Activated CD8-positive, alpha-beta memory T cell treated with anti-CD3 and anti-CD28 coated beads for 48 hours (primary cell): Measurements from ENCODE around the gene PRAMEF12.
"Not testable (repeated sequence)": the region's sequence is repeated elsewhere in the genome, so short reads cannot be mapped to it uniquely, and the experiment has no call there.

ENCODE experiments used
- DNase-seq, 3 experiments: peaks; one replicate each; pipeline ENCODE4 v3.0.0-alpha.2; 2020; ENCODE audit warnings: low read depth in 2 of 3, low spot score in 2 of 3

Gene PRAMEF12

GRCh38 chr1:12773438-12773837, at the start of gene PRAMEF12:
Gene PRAMEF12, plus strand, starts transcription at chr1:12773738. Its CDS starts 1,130 bp downstream, at chr1:12774868.
- DNase-seq = no peak

GRCh38 chr1:12728391-12728790, 45.1 kb upstream of the PRAMEF12 start:
- DNase-seq = no peak

GRCh38 chr1:12730156-12730555, 43.4 kb upstream of the PRAMEF12 start:
- no peak for DNase-seq

DNA sequence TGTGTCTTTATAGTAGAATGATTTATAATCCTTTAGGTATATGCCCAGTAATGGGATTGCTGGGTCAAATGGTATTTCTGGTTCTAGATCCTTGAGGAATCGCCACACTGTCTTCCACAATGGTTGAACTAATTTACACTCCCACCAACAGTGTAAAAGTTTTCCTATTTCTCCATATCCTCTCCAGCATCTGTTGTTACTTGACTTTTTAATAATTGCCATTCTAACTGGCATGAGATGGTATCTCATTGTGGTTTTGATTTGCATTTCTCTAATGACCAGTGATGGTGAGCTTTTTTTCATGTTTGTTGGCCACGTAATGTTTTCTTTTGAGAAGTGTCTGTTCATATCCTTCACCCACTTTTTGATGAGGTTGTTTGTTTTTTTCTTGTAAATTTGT, 42.5 kb upstream of the PRAMEF12 start:
- not testable (repeated sequence) for DNase-seq

DNA sequence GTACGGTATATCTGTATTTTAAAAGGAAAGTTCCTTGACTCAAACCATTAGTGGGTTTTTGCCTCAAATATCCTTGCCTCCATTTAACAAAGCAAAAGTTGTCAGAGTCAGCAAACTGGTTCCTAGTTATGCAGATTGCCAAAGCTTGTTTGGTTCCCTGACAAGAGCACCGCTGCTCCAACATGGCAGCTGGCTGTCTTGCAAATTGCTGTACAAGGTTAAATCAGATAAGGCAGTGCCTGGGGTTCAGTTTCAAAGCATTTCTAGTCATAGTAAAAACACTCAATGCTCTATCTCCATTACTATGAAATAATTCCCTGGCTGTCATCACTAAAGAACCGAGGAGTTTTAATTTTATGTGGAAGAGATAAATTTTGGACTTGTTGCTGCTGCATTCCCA, 38.9 kb upstream of the PRAMEF12 start:
- no peak for DNase-seq

DNA sequence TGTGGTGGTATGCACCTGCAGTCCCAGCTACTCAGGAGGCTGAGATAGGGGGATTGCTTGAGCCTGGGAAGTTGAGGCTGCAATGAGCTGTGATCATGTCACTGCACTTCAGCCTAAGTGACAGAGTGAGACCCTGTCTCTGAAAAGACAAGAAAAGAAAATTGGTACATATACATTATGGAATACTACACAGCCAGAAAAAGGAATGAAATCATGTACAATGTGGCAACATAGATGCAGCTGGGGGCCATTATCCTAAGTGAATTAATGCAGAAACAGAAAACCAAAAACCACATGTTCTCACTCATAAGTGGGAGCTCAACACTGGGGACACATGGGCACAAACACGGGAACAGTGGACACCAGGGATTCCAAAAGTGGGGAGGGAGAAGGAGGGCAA, 34.6 kb upstream of the PRAMEF12 start:
- no peak for DNase-seq

DNA sequence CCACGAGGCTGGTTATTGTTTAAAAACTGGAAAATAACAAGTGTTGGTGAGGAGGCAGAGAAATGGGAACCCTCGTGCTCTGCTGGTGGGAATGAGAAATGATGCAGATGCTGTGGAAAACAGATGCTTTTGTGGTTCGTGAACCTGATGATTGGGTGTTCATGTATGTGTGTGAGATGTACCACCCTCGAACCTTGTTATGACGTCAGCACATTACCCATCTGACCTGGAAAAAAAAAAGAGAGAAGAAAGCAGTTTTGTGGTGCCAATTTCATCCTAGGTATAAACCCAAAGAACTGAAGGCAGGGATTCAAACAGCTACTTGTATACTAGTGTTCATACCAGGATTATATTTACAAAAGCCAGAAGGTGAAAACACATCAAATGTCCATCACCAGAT, 33.9 kb upstream of the PRAMEF12 start:
- DNase-seq = no peak

DNA sequence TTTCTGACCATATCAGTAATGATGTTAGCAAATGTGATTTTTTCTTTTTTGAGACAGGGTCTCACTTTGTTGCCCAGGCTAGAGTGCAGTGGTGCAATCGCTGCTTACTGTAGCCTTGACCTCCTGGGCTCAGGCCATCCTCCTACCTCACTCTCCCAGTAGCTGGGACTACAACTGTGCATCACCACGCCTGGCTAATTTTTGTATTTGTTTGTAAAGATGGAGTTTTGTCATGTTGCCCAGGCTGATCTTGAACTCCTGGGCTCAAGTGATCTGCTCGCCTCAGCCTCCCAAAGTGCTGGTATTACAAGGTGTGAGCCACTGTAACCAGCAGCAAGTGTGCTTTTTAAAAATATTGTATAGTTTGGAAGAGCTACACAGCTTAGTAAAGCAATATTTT, 31.6 kb upstream of the PRAMEF12 start:
- DNase-seq = no peak

GRCh38 chr1:12745126-12745991, 28.2 kb upstream of the PRAMEF12 start:
- no peak for DNase-seq

DNA sequence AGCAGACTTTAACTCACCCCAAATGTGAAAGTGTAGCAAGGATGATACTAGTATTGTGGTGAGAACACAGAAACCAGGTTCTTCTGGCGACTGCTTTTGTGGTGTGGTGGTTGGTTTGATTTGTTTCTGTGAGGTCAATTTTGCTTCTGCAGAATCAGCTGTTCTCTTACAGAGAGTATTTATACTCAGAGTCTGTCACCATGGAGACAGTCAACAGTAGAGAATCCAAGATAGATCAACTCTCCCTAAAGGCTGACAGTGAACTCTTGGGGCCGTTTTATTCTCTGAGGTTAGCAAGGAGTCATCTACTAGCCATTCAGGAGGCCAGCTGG, 27.6 kb upstream of the PRAMEF12 start, which contains the start of gene CFAP107:
TSS of gene CFAP107 (plus strand) at position 209 of the 332 bp plus-strand sequence. CDS start 231 bp downstream, outside the sequence.
- no peak for DNase-seq

DNA sequence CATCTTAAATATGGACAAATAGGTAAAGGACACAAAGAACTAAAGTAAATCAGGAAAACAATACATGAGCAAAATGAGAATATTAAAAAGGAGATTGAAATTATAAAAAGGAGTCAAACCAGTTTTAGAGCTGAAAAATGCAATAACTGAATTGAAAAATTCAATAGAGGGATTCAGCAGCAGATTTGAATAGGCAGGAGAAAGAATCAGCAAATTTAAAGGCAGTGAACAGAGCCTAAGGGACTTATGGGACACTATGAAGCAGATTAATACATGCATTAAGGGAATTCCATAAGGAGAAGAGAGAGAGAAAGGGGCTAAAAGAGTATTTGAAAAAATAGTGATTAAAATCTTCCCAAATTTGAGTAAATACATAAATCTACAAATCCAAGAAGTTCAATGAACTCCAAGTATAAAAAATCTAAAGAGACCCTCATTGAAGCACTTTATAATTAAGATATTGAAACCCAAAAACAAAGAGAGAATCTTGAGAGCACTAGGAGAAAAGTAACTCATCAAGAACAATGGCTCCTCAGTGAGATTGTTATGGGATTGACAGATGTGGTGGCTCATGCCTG, 24.7 kb upstream of the PRAMEF12 start:
- no peak for DNase-seq

DNA sequence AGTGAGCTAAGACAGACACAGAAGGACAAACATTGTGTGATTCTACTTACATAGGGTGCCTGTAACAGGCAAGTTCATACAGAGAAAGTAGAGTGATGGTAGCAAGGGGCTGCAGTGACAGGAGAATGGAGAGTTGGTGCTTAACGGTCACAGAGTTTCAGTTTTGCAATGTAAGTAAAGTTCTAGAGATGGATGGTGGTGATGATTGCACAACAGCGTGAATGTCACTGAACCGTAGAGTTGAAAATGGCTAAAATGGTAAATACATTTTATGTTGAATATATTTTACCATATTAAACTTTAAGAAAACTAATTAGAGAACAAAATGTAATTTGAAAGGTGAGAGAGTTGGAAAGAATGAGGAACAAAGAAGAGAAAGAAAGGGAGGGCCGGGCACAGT, 18.8 kb upstream of the PRAMEF12 start:
- DNase-seq = no peak

- DNase-seq = no peak
Measured at GRCh38 chr1:12756273-12756672, 17.3 kb upstream of the PRAMEF12 start.

- no peak for DNase-seq
Measured at GRCh38 chr1:12756768-12757413, 16.6 kb upstream of the PRAMEF12 start.

GRCh38 chr1:12757836-12758235, 15.7 kb upstream of the PRAMEF12 start:
- no peak for DNase-seq

GRCh38 chr1:12760256-12760795, 13.2 kb upstream of the PRAMEF12 start:
- no peak for DNase-seq

DNA sequence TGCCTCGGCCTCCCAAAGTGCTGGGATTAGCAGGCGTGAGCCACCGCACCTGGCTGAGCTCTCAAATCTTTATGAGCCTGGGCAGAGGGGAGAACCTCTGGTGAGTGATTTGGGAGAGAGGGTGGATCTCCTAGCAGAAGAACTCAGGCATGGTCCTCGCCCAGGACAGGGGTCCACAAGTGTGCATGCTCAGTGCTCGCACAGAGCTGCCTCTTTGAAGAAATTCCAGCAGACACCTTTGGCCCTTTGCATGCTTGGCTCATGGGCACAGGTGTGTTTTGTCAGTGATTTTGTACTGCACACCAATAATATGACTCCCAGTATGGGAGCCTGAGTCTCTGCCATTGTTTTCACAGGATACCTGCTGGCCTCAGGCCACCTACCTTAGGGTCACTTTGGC, 11.8 kb upstream of the PRAMEF12 start:
- DNase-seq = no peak

GRCh38 chr1:12762766-12763165, 10.8 kb upstream of the PRAMEF12 start:
- DNase-seq = no peak

DNA sequence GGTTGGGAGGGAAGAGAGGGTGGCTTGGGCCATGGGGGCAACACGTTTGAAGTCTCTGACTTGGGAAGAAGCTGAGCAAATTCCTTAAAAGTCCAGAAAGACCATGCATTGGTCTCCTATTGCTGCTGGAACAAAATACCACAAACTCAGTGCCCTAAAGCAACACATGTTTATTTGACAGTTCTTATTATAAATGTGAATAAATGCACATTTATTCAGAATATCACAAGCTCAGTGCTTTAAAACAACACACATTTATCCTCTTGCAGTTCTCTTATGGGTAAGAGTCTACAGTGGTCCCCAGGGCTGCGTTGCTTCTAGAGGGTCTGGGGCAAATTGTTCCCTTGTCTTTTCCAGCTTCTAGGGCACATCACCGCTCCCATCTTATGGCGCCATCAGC, 10.1 kb upstream of the PRAMEF12 start:
- DNase-seq = no peak

DNA sequence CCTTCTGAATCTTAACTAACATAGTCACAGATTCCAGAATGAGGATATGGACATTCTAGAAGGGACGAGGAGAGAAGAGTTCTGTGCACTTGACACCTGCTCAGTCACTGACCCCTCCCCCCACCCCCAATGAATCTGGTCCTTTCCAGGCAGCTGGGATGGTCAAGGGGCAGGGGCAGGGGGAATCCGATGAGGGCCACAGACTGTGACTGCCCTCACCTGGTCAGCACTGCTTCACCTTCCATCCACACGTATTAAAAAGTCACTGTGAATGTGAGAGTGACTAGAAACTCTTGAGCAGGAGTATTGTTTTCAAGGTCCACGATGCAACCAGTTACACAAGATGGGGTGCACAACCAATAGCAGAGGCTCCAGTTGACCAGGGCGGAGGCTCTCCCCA, 9.5 kb upstream of the PRAMEF12 start:
- DNase-seq = no peak

DNA sequence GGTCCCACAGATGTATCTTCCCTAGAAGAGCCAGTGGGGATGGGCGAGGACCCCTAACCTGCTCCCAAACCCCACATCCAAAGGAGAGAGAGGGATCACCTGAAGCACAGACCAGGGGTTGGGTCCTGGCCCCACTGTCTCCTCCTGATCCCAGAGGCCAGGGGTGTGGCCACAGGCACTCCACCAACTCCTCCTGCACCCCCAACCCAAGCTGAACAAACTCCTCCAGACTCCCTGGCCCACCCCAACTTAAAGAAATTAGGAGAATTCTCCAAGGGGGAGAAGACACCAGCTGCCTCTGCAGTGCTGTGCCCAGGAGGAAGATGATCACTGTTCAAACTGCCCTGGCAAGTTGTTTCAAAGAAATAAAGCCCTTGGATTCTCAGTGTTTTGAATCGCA, 4.5 kb upstream of the PRAMEF12 start:
- DNase-seq = no peak

- no peak for DNase-seq
Measured at GRCh38 chr1:12769976-12770505, 3.5 kb upstream of the PRAMEF12 start.
